Ishikawa (cell line): Measurements from ENCODE around the gene KDR.

Experiments used
- CEBPB ChIP-seq: IDR thresholded peaks from 2 replicates; pipeline ENCODE4 v1.6.1; 2012
- CREB1 ChIP-seq: IDR thresholded peaks from 2 replicates; pipeline ENCODE4 v1.6.1; 2012; ENCODE audit warnings: low read depth
- EGR1 ChIP-seq: IDR thresholded peaks from 2 replicates; pipeline ENCODE4 v1.6.1; 2012
- EP300 ChIP-seq: IDR thresholded peaks from 2 replicates; pipeline ENCODE4 v1.6.1; 2012; ENCODE audit warnings: borderline replicate concordance
- FOXM1 ChIP-seq: IDR thresholded peaks from 2 replicates; pipeline ENCODE4 v1.6.1; 2012; ENCODE audit warnings: low read depth, borderline replicate concordance
- NFIC ChIP-seq: IDR thresholded peaks from 2 replicates; pipeline ENCODE4 v1.6.1; 2012
- RAD21 ChIP-seq: IDR thresholded peaks from 2 replicates; pipeline ENCODE4 v1.6.1; 2012; ENCODE audit warnings: low read depth
- TAF1 ChIP-seq: IDR thresholded peaks from 2 replicates; pipeline ENCODE4 v1.6.1; 2012; ENCODE audit warnings: low read depth, mild to moderate bottlenecking
- TCF12 ChIP-seq: IDR thresholded peaks from 2 replicates; pipeline ENCODE4 v1.6.1; 2012; ENCODE audit warnings: low read depth
- TEAD4 ChIP-seq: IDR thresholded peaks from 2 replicates; pipeline ENCODE4 v1.6.1; 2012
- YY1 ChIP-seq: IDR thresholded peaks from 2 replicates; pipeline ENCODE4 v1.6.1; 2012; ENCODE audit warnings: low read depth
- ZBTB7A ChIP-seq: IDR thresholded peaks from 2 replicates; pipeline ENCODE4 v1.6.1; 2012; ENCODE audit warnings: low read depth
- TF ChIP-seq, protein P1 (sequence below): IDR thresholded peaks from 2 replicates; pipeline ENCODE4 v1.6.1; 2012; ENCODE audit warnings: low read depth, mild to moderate bottlenecking
- TF ChIP-seq, protein P2 (sequence below): IDR thresholded peaks from 2 replicates; pipeline ENCODE4 v1.6.1; 2012
- TF ChIP-seq, protein P3 (sequence below): IDR thresholded peaks from 2 replicates; pipeline ENCODE4 v1.6.1; 2012

Gene KDR

DNA sequence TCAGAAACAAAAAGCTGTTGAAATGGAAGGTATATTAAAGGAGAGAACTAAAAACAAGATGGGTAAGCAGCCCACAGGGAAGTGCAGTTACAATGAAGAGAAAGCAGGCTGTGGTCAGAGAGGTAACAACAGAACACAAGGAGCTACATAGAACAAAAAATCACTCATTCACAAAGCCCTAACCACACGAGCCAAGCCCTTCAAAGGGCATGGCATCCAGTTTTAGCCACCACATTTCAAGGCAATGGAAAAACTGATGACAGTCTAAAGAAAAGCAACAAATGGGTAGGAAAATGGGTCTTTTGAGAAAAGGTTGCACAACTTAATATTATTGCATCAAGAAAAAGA lies 37.5 kb downstream of the KDR start:
- TF ChIP-seq TEAD4 (no peak), YY1 (no peak), EGR1 (no peak), RAD21 (no peak), ZBTB7A (no peak), NFIC (no peak), CREB1 (no peak), EP300 (no peak)
- TF ChIP-seq, protein P1, sequence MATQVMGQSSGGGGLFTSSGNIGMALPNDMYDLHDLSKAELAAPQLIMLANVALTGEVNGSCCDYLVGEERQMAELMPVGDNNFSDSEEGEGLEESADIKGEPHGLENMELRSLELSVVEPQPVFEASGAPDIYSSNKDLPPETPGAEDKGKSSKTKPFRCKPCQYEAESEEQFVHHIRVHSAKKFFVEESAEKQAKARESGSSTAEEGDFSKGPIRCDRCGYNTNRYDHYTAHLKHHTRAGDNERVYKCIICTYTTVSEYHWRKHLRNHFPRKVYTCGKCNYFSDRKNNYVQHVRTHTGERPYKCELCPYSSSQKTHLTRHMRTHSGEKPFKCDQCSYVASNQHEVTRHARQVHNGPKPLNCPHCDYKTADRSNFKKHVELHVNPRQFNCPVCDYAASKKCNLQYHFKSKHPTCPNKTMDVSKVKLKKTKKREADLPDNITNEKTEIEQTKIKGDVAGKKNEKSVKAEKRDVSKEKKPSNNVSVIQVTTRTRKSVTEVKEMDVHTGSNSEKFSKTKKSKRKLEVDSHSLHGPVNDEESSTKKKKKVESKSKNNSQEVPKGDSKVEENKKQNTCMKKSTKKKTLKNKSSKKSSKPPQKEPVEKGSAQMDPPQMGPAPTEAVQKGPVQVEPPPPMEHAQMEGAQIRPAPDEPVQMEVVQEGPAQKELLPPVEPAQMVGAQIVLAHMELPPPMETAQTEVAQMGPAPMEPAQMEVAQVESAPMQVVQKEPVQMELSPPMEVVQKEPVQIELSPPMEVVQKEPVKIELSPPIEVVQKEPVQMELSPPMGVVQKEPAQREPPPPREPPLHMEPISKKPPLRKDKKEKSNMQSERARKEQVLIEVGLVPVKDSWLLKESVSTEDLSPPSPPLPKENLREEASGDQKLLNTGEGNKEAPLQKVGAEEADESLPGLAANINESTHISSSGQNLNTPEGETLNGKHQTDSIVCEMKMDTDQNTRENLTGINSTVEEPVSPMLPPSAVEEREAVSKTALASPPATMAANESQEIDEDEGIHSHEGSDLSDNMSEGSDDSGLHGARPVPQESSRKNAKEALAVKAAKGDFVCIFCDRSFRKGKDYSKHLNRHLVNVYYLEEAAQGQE, result no peak

DNA sequence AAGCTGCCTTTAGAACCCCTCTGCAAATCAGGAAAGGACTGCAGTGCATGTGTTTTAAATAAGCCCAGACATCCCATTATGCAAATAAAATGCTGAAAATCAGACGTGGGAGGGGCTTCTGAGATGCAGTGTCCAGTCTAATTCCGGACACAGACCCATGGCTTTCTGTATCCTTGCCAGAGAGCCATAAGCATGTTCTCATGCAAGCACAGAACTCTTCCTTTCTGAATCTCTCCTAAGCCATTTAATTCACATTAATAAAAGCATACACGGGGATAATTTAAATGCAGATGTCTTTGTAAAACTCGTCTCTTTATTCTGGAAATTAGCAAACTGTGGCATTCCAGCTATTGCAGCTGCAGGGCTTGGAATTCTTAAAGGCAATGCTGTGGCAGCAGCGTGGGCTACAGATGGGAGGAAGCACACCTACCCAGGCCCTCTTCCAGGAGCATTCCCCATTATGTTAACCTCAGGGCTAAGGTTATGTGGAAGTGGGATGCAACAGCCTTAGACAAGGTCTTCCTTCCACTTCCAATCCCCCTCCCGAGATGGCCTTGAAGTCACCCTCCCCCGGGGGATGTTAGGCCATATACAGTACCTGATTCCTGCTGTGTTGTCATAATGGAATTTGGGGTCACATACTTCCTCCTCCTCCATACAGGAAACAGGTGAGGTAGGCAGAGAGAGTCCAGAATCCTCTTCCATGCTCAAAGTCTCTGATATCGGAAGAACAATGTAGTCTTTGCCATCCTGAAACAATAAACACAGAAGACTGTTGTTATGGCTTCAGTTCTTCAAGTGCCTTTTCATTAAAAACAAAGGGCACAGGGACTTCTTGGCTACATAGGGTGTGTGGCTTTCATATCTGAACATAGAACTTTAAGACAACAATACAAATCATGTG lies 38.1 kb downstream of the KDR start:
- TF ChIP-seq EP300, result no peak
- no peak for TF ChIP-seq YY1
- TF ChIP-seq FOXM1, result no peak
- TF ChIP-seq, protein P2, sequence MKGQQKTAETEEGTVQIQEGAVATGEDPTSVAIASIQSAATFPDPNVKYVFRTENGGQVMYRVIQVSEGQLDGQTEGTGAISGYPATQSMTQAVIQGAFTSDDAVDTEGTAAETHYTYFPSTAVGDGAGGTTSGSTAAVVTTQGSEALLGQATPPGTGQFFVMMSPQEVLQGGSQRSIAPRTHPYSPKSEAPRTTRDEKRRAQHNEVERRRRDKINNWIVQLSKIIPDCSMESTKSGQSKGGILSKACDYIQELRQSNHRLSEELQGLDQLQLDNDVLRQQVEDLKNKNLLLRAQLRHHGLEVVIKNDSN, result no peak
- no peak for TF ChIP-seq ZBTB7A
- TF ChIP-seq, protein P1, result no peak

DNA sequence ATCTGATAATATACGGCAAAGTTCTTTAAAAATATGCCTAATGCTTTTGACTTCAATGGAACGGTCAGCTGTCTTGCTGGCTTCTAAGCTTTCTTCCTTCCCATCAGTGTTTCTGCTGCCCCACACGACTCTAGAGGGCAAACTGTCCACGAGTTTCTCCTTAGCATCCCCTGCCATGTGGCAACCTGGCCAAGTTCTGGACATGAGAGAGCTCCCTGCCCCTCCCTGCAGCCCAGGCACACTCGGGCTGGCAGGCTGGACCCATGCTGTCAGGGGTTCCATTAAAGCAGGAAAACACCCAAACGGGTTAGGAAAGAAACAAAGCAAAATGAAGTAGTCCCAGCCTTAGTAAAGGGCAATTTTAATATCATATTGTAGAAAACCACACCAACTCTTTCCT lies 38.8 kb downstream of the KDR start:
- TF ChIP-seq NFIC (no peak), CREB1 (no peak), EGR1 (no peak), RAD21 (no peak), TAF1 (no peak), FOXM1 (no peak), TCF12 (no peak), TEAD4 (no peak)

DNA sequence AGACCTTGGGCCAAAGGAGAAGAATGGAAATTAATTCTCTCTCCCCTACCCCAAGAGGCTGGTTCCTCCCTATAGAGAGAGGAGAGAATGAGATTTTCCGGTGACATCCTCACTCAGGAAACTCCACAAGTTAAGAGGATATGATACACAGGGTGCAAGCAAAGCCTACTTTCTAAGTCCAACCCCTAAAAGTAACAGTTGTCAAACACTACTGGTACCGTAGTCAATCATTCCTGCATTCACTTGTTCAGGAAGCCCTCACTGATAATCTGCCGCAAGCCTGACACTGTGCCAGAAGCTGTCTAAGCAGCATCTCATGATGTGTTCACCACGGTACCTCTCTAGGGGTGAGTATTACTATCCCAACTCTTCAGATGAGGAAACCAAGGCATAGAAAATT lies 41.7 kb downstream of the KDR start:
- TF ChIP-seq TCF12 (no peak), CREB1 (no peak), TAF1 (no peak)

DNA sequence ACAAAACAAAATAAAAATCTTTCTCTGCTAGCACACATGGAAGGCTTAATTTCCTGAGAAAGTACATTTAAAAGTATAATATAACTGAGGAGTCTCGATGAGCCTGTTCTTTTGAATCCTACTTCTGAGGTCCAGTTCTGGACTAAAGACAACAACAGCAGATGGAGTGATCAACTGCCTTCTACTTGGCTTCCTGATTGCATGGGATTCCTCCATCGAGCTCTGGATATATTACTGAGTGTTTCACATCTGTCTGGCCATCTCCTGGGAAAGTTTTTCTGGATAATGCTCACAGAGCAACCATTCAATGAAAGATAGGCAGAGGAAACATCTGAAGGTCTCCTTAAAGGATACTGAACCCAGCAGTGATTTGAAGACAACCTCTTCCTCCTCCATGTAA lies 42.6 kb downstream of the KDR start:
- TF ChIP-seq FOXM1 (no peak), ZBTB7A (no peak), EP300 (no peak), NFIC (no peak), TCF12 (no peak), YY1 (no peak), CEBPB (no peak), EGR1 (no peak), TEAD4 (no peak), CREB1 (no peak), TAF1 (no peak), RAD21 (no peak)
- TF ChIP-seq, protein P2, result no peak
- TF ChIP-seq, protein P1, result no peak
- TF ChIP-seq, protein P3, sequence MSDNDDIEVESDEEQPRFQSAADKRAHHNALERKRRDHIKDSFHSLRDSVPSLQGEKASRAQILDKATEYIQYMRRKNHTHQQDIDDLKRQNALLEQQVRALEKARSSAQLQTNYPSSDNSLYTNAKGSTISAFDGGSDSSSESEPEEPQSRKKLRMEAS, result no peak
